ENCODE results near the gene SERPINE2. TPM values are rescaled to one million over a fixed set of nuclear protein-coding genes. Genes with fewer than 3 reads are reported as not detected.

Gene SERPINE2
- total RNA-seq, 1 donor, result 242 TPM

DNA sequence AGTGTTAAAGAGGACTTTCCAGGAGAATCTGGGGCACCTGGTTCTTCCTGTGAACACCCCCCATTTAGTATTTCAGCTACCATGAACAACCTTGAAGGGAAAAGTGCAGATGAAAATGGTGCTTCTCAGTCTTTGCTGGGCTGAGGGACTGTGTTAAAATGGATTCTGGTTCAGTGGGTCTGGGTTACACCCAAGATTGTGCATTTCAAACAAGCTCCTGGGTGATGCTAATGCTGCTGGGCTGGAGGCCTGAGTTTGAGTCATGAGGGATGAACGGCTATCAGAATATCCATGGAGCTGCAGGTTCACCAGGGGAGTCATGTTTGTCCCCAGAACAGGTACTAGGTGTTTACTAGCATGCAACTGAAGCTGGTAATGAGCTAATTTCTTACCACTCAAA lies 57.8 kb downstream of the SERPINE2 start:
- no peak overlapping the region for H3K4me3 ChIP-seq (ENCODE audit: low read depth, low read length)
- DNase-seq (ENCODE audit: low read depth), result no peak
- TF ChIP-seq, protein P1, sequence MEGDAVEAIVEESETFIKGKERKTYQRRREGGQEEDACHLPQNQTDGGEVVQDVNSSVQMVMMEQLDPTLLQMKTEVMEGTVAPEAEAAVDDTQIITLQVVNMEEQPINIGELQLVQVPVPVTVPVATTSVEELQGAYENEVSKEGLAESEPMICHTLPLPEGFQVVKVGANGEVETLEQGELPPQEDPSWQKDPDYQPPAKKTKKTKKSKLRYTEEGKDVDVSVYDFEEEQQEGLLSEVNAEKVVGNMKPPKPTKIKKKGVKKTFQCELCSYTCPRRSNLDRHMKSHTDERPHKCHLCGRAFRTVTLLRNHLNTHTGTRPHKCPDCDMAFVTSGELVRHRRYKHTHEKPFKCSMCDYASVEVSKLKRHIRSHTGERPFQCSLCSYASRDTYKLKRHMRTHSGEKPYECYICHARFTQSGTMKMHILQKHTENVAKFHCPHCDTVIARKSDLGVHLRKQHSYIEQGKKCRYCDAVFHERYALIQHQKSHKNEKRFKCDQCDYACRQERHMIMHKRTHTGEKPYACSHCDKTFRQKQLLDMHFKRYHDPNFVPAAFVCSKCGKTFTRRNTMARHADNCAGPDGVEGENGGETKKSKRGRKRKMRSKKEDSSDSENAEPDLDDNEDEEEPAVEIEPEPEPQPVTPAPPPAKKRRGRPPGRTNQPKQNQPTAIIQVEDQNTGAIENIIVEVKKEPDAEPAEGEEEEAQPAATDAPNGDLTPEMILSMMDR (IDR thresholded peaks at IDR 0.05; ENCODE audit: insufficient read depth, low read depth, low read length), result no peak

DNA sequence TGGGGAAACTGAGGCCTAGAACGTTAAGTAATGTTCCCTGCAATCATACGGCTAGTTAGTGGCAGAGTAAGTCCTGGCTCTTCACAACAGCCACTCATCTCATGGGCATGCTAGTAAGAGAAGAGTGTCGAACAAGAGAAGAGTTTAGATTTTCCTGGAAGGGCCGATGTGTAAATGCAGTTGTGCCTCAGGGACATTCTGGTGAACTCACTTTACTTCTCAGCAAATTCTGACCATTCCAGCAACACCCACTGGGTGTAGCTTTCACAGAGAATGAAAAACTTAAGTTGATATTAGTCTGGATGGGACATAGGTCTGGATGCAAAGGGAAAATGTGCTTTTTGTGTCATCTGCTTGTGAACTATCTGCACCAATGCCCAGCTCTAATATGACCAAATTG lies 58.3 kb downstream of the SERPINE2 start:
- DNase-seq (ENCODE audit: low read depth), result no peak
- H3K4me3 ChIP-seq (ENCODE audit: low read depth, low read length), result no peak overlapping the region
- TF ChIP-seq, protein P1 (IDR thresholded peaks at IDR 0.05; ENCODE audit: insufficient read depth, low read depth, low read length), result no peak

DNA sequence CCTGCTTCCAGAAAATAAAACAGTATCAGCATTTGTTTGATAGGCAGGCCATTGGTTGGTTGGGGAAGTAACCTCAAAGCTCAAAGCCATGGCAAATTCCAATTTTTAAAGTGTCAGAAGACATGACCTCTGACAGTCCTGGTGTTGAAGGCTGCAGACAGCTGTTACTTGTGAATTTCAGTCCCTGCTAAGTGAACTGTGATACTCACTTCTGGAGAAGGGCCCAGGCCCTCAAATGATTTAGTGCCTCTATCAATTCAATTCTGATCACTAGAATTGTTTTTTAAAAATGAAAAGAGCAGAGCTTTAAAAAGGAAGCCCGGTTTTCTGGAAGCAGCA lies 58.7 kb downstream of the SERPINE2 start:
- H3K4me3 ChIP-seq (ENCODE audit: low read depth, low read length), result no peak overlapping the region
- DNase-seq (ENCODE audit: low read depth), result no peak
- TF ChIP-seq, protein P1 (IDR thresholded peaks at IDR 0.05; ENCODE audit: insufficient read depth, low read depth, low read length), result no peak

DNA sequence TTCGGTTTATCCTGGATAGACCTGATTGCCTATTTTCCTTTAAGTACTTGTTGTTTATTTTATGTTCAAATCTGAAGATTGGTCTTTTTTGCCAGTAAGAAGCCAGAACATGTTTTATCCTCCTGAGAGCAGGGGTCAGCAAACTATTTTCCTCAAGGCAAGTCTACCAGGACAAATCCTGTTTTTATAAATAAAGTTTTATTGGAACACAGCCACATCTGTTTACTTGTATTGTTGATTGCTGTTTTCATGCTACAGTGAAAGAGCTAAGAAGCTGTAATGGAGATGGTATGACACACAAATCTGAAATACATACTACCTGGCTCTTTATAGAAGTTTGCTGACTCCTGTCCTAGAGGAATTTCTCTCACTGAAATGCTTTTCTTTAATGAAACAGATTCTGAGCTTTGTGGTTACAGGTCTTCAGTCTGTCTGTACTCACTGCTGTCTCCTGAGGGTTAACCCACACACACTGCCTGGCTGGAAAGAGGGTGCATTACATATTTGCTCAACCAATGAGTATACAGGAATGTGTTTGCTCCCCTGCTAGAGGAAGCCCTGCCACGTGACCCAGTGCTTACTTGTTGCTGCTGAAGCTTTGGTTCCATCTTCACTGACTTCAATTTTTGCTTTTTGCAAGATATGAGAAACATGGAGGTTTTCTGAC lies 59.2 kb downstream of the SERPINE2 start:
- TF ChIP-seq, protein P1 (IDR thresholded peaks at IDR 0.05; ENCODE audit: insufficient read depth, low read depth, low read length), result no peak
- H3K4me3 ChIP-seq (ENCODE audit: low read depth, low read length), result no peak overlapping the region
- DNase-seq (ENCODE audit: low read depth), result no peak

DNA sequence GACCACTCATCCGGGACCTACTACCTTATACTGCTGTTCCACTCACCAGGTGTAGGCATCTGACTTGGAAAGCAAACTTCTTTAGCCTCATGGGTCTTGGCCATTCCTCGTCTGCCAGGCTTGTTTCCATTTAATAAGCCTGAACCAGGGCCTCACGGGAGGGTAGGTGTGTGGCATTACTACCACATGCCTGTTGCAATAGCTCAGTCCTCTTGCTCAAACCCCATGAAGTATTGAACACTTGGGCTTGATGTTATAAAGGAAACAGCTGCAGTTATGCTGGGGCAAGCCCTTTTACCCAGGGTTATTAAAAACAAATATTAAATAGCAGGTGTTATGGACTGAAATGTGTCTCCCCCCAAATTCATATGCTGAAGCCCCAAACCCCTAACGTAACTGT lies 60.6 kb downstream of the SERPINE2 start:
- no peak for DNase-seq (ENCODE audit: low read depth)
- no peak overlapping the region for H3K4me3 ChIP-seq (ENCODE audit: low read depth, low read length)
- TF ChIP-seq, protein P1 (IDR thresholded peaks at IDR 0.05; ENCODE audit: insufficient read depth, low read depth, low read length), result no peak

DNA sequence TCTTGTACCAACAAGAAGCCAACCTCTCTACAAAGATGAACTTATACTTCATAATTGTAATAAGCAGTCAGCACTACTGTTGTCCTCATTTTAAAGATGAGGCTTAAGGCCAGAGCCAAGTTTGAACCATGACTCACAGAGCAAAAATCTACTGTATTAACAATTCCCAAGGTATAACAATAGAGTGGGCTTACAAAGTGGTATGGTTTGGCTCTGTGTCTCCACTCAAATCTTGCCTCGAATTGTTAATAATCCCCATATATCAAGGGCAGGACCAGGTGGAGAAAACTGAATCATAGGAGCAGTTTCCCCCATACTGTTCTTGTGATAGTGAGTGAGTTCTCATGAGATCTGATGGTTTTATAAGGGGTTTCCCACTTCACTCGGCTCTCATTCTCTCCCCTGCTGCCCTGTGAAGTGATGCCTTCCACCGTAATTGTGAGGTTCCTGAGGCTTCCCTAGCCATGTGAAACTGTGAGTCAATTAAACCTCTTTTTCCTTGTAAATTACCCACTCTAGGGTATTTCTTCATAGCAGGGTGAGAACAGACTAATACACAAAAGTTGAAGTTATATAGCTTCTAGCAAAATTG lies 62.4 kb downstream of the SERPINE2 start:
- TF ChIP-seq, protein P1 (IDR thresholded peaks at IDR 0.05; ENCODE audit: insufficient read depth, low read depth, low read length), result no peak
- DNase-seq (ENCODE audit: low read depth), result no peak
- H3K4me3 ChIP-seq (ENCODE audit: low read depth, low read length), result no peak overlapping the region

DNA sequence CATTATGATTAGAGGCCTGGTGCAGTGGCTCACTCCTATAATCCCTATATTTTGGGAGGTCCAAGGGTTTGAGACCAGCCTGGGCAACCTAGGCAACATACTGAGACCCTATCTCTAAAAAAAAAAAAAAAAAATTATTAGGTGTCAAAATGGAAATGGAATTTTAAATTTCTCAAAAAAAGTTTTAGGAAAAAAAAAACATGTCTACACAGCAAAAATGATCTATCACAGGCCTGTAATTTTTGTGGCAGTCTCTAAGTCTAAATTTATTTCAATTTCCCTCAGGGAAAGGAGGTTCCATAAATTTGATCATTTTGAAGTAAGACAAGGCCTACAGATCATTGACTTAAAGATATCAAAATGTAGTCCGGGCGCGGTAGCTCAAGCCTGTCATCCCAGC lies 65.5 kb downstream of the SERPINE2 start:
- no peak for DNase-seq (ENCODE audit: low read depth)
- no peak overlapping the region for H3K4me3 ChIP-seq (ENCODE audit: low read depth, low read length)
- TF ChIP-seq, protein P1 (IDR thresholded peaks at IDR 0.05; ENCODE audit: insufficient read depth, low read depth, low read length), result no peak

Measured in fibroblast of villous mesenchyme (primary cell).